HG02884 (cell line): ENCODE measurements around the gene SCN2A.

Experiments
- ATAC-seq: cut with Tn5 transposase; IDR thresholded peaks from one replicate; pipeline ENCODE4 v1.9.1; 2021; ENCODE audit warnings: mild to moderate bottlenecking, moderate library complexity; ENCODE audit not compliant: unreplicated experiment

Gene SCN2A

GRCh38 chr2:165239230-165239629 is at the start of gene SCN2A:
Gene SCN2A (plus strand): TSS chr2:165239414. CDS start chr2:165295824, 56,410 bp downstream.
- peak; percentile 68 for ATAC-seq

- ATAC-seq, result no peak
Measured at GRCh38 chr2:165191096-165191728, 48.0 kb upstream of the SCN2A start.

- peak; percentile 28 for ATAC-seq
Measured at GRCh38 chr2:165192729-165193128, 46.5 kb upstream of the SCN2A start.

GRCh38 chr2:165193178-165193777 is 45.9 kb upstream of the SCN2A start:
- peak; percentile 97 for ATAC-seq

GRCh38 chr2:165196411-165196810 is 42.8 kb upstream of the SCN2A start:
- ATAC-seq, result no peak

- ATAC-seq, result no peak
Measured at GRCh38 chr2:165197346-165197745, 41.9 kb upstream of the SCN2A start.

- no peak for ATAC-seq
Measured at GRCh38 chr2:165198181-165198580, 41.0 kb upstream of the SCN2A start.

GRCh38 chr2:165202239-165202638 is 37.0 kb upstream of the SCN2A start:
- ATAC-seq, result no peak

GRCh38 chr2:165203689-165204559 is 35.3 kb upstream of the SCN2A start, which contains the start of gene SCN3A:
Gene SCN3A (minus strand): TSS chr2:165204050. CDS start chr2:165176394, 27,656 bp downstream.
- peak; percentile 64 for ATAC-seq

- no peak for ATAC-seq
Measured at GRCh38 chr2:165205865-165206264, 33.3 kb upstream of the SCN2A start.

- no peak for ATAC-seq
Measured at GRCh38 chr2:165208094-165208493, 31.1 kb upstream of the SCN2A start.

GRCh38 chr2:165214093-165214492 is 25.1 kb upstream of the SCN2A start:
- no peak for ATAC-seq

GRCh38 chr2:165219481-165219880 is 19.7 kb upstream of the SCN2A start:
- no peak for ATAC-seq

GRCh38 chr2:165224941-165225340 is 14.3 kb upstream of the SCN2A start:
- no peak for ATAC-seq

- no peak for ATAC-seq
Measured at GRCh38 chr2:165227571-165227970, 11.6 kb upstream of the SCN2A start.

- no peak for ATAC-seq
Measured at GRCh38 chr2:165237056-165237455, 2.2 kb upstream of the SCN2A start.

- ATAC-seq, result no peak
Measured at GRCh38 chr2:165238295-165238694, 919 bp upstream of the SCN2A start.

- ATAC-seq, result no peak
Measured at GRCh38 chr2:165239856-165240515, 772 bp downstream of the SCN2A start.

- ATAC-seq, result no peak
Measured at GRCh38 chr2:165240916-165241315, 1.7 kb downstream of the SCN2A start.

- no peak for ATAC-seq
Measured at GRCh38 chr2:165245081-165245793, 6.0 kb downstream of the SCN2A start.

GRCh38 chr2:165248238-165248637 is 9.0 kb downstream of the SCN2A start:
- no peak for ATAC-seq
